Measurements from ENCODE around the gene CMBL. TPM values are rescaled to one million over a fixed set of nuclear protein-coding genes. Genes with fewer than 3 reads are reported as not detected.

Gene CMBL
- total RNA-seq, 2 donors from 2014 or later = 3.4 to 7.8 TPM

GRCh38 chr5:10337107-10337506 lies 29.4 kb upstream of the CMBL start:
- ATAC-seq (ENCODE audit: insufficient number of reproducible peaks, low FRiP score, low read depth) = no peak
- Histone ChIP-seq H3K27ac (no peak overlapping the region), H3K4me1 (ENCODE audit: control insufficient read depth in 1 of 2, low read depth in 2 of 2) (peaks cover 0 to 5% of the 10 kb centered on the region in 2 donors), H3K4me3 (no peak overlapping the region), H3K36me3 (no peaks in the 10 kb centered on the region), H3K27me3 (replicated peaks; ENCODE audit: insufficient read depth) (no peaks in the 10 kb centered on the region), H3K9me3 (no peaks in the 10 kb centered on the region)
- no peak for TF ChIP-seq CTCF (IDR thresholded peaks at IDR 0.05)
- no peak for DNase-seq (ENCODE audit: low spot score)

DNA sequence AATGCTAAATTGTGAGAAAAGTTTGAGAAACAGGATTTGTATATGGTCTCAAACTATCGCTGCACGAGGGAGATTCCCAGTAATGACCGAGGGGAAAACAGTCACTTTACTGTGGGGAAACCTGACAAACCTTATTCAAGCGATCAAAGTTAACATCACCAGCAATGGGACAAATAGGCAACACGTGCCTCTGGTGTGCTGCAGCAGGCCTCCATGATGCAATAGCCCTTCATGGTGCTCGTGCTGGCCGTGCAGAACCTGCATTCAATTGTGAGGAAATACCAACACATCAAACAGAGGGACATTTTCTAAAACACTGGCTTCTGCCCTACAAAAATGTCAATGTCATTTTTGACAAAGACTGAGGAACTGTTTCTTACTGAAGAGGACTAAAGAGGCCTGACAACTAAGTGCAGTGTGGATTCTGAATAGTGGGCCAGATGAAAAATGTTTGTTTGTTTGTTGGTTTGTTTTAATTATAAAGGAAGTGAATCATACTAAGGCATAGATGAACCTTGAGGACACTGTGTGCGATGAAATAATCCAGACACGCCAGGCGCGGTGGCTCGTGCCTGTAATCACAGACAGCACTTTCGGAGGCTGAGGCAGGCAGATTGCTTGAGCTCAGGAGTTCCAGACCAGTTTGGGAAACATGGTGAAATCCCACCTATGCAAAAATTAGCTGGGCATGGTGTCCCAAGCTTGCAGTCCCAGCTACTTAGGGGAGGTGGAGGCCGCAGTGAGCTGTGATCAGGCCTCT lies 28.2 kb upstream of the CMBL start:
- peaks cover 3 to 17% of the 10 kb centered on the region in 2 donors for H3K4me1 ChIP-seq (ENCODE audit: control insufficient read depth in 1 of 2, low read depth in 2 of 2)
- no peak for TF ChIP-seq CTCF (IDR thresholded peaks at IDR 0.05)
- no peaks in the 10 kb centered on the region for H3K36me3 ChIP-seq
- H3K27me3 ChIP-seq (replicated peaks; ENCODE audit: insufficient read depth) = no peaks in the 10 kb centered on the region
- H3K9me3 ChIP-seq = no peaks in the 10 kb centered on the region
- DNase-seq (ENCODE audit: low spot score) = no peak
- no peak overlapping the region for H3K4me3 ChIP-seq
- H3K27ac ChIP-seq = no peak overlapping the region
- no peak for ATAC-seq (ENCODE audit: insufficient number of reproducible peaks, low FRiP score, low read depth)

DNA sequence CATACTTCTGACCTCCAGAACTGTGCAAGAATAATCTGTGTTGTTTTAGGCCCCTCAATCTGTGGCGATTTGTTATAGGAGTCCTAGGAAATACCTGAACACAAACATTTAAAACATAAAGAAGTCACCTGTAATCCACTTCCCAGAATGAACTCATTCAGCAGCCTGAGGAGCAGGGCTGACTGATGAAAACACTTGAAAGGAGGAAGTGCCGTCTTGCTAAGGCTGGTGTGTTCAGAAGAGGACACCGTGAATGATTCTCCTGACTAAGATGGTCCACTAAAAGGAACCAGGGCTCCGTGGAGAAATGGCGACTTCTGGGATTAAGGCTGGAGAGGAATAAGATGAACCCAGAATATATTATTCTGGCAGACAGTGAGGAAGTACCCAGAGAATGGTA lies 27.1 kb upstream of the CMBL start:
- Histone ChIP-seq H3K4me3 (no peak overlapping the region), H3K4me1 (ENCODE audit: control insufficient read depth in 1 of 2, low read depth in 2 of 2) (peaks cover 10 to 28% of the 10 kb centered on the region in 2 donors), H3K27me3 (replicated peaks; ENCODE audit: insufficient read depth) (no peaks in the 10 kb centered on the region), H3K36me3 (no peaks in the 10 kb centered on the region), H3K9me3 (no peaks in the 10 kb centered on the region), H3K27ac (no peak overlapping the region)
- no peak for ATAC-seq (ENCODE audit: insufficient number of reproducible peaks, low FRiP score, low read depth)
- DNase-seq (ENCODE audit: low spot score) = no peak
- TF ChIP-seq CTCF (IDR thresholded peaks at IDR 0.05) = no peak

- Histone ChIP-seq H3K4me3 (peak overlapping the region; percentile 85), H3K27ac (no peak overlapping the region), H3K27me3 (replicated peaks; ENCODE audit: insufficient read depth) (no peaks in the 10 kb centered on the region), H3K4me1 (ENCODE audit: control insufficient read depth in 1 of 2, low read depth in 2 of 2) (peaks cover 10 to 39% of the 10 kb centered on the region in 2 donors), H3K36me3 (no peaks in the 10 kb centered on the region), H3K9me3 (no peaks in the 10 kb centered on the region)
- DNase-seq (ENCODE audit: low spot score) = no peak
- TF ChIP-seq CTCF (IDR thresholded peaks at IDR 0.05) = peak; percentile 32
- ATAC-seq (ENCODE audit: insufficient number of reproducible peaks, low FRiP score, low read depth) = no peak
Measured at GRCh38 chr5:10333154-10334006, 25.7 kb upstream of the CMBL start.

- H3K27ac ChIP-seq = no peak overlapping the region
- no peak for DNase-seq (ENCODE audit: low spot score)
Measured at GRCh38 chr5:10332301-10332700, 24.6 kb upstream of the CMBL start.

More at GRCh38 chr5:10332301-10332700, 24.6 kb upstream of the CMBL start:
- Histone ChIP-seq H3K4me3 (no peak overlapping the region), H3K36me3 (no peaks in the 10 kb centered on the region), H3K27me3 (replicated peaks; ENCODE audit: insufficient read depth) (no peaks in the 10 kb centered on the region), H3K4me1 (ENCODE audit: control insufficient read depth in 1 of 2, low read depth in 2 of 2) (peaks cover 10 to 39% of the 10 kb centered on the region in 2 donors), H3K9me3 (no peaks in the 10 kb centered on the region)
- no peak for ATAC-seq (ENCODE audit: insufficient number of reproducible peaks, low FRiP score, low read depth)
- TF ChIP-seq CTCF (IDR thresholded peaks at IDR 0.05) = no peak

Data from thoracic aorta (tissue), 2 donors.